GM12878 (cell line): ENCODE measurements around the gene CPNE5. TPM values are rescaled to one million over a fixed set of nuclear protein-coding genes. Genes with fewer than 3 reads are reported as not detected.

ENCODE experiments used
- BCL3 ChIP-seq: IDR thresholded peaks from 2 replicates; pipeline ENCODE4 v1.6.1; 2011; ENCODE audit warnings: borderline replicate concordance, low read depth, mild to moderate bottlenecking, moderate library complexity, low read length; ENCODE audit not compliant: insufficient read depth, poor library complexity, severe bottlenecking
- BHLHE40 ChIP-seq, 2 experiments: fragments of 450-650 bp in 1 of 2; IDR thresholded peaks; 2 replicates each; pipeline ENCODE4 v1.6.1; 2011 to 2017; ENCODE audit warnings: low read depth in 2 of 2, borderline replicate concordance in 1 of 2, improper control_type of control experiment in 1 of 2, low read length in 1 of 2, mild to moderate bottlenecking in 1 of 2
- DPF2 ChIP-seq: fragments of 450-650 bp; IDR thresholded peaks from 2 replicates; pipeline ENCODE4 v1.6.1; 2017; ENCODE audit warnings: mild to moderate bottlenecking
- EGR1 ChIP-seq, 2 experiments: IDR thresholded peaks; 1 replicate in 1 of 2; 2 replicates in 1 of 2; pipeline ENCODE4 v1.6.1; 2011 to 2012; ENCODE audit warnings: low read depth in 2 of 2, low read length in 2 of 2, borderline replicate concordance in 1 of 2, mild to moderate bottlenecking in 1 of 2, moderate library complexity in 1 of 2
- EP300 ChIP-seq, 2 experiments: fragments of 150-350 bp in 1 of 2; IDR thresholded peaks; 2 replicates each; pipeline ENCODE4 v1.6.1; 2011 to 2012; ENCODE audit warnings: low read depth in 2 of 2, low read length in 2 of 2, borderline replicate concordance in 1 of 2, improper control_type of control experiment in 1 of 2, inconsistent platforms in 1 of 2; ENCODE audit not compliant: control insufficient read depth in 1 of 2
- JUND ChIP-seq: IDR thresholded peaks from 2 replicates; pipeline ENCODE4 v1.6.1; 2012; ENCODE audit warnings: low read depth, mild to moderate bottlenecking, low read length, improper control_type of control experiment, moderate library complexity
- KAT2A ChIP-seq: conservative IDR thresholded peaks from 2 replicates; pipeline ENCODE4 v1.6.1; 2011; ENCODE audit warnings: low read depth, low read length; ENCODE audit not compliant: control insufficient read depth
- MEF2A ChIP-seq: IDR thresholded peaks from 2 replicates; pipeline ENCODE4 v1.6.1; 2011; ENCODE audit warnings: low read depth, mild to moderate bottlenecking, low read length, moderate library complexity; ENCODE audit not compliant: insufficient read depth
- PBX3 ChIP-seq: IDR thresholded peaks from 2 replicates; pipeline ENCODE4 v1.6.1; 2011; ENCODE audit warnings: mild to moderate bottlenecking, low read depth, low read length, moderate library complexity; ENCODE audit not compliant: insufficient replicate concordance
- RELB ChIP-seq: fragments of 450-650 bp; IDR thresholded peaks from 2 replicates; pipeline ENCODE4 v1.6.1; 2017; ENCODE audit warnings: low read depth, mild to moderate bottlenecking, moderate library complexity
- SIX5 ChIP-seq: IDR thresholded peaks from 2 replicates; pipeline ENCODE4 v1.6.1; 2011; ENCODE audit warnings: mild to moderate bottlenecking, low read depth, low read length, moderate library complexity; ENCODE audit not compliant: severe bottlenecking
- SKIL ChIP-seq: fragments of 450-650 bp; IDR thresholded peaks from 2 replicates; pipeline ENCODE4 v1.6.1; 2017; ENCODE audit warnings: mild to moderate bottlenecking, low read depth, inconsistent platforms; ENCODE audit not compliant: poor library complexity, severe bottlenecking
- SMAD5 ChIP-seq: IDR thresholded peaks from 2 replicates; pipeline ENCODE4 v1.6.1; 2016; ENCODE audit warnings: antibody characterized with exemption, low read depth
- SMARCA5 ChIP-seq: fragments of 450-650 bp; IDR thresholded peaks from 2 replicates; pipeline ENCODE4 v1.6.1; 2017; ENCODE audit warnings: mild to moderate bottlenecking
- STAT1 ChIP-seq: fragments of 450-650 bp; conservative IDR thresholded peaks from 2 replicates; pipeline ENCODE4 v1.6.1; 2014; ENCODE audit warnings: antibody characterized with exemption, mild to moderate bottlenecking
- SUPT20H ChIP-seq: IDR thresholded peaks from 2 replicates; pipeline ENCODE4 v1.6.1; 2011; ENCODE audit warnings: low read depth, mild to moderate bottlenecking, low read length, moderate library complexity, borderline replicate concordance; ENCODE audit not compliant: control insufficient read depth
- ZNF24 ChIP-seq: fragments of 450-650 bp; IDR thresholded peaks from 2 replicates; pipeline ENCODE4 v1.6.1; 2017; ENCODE audit warnings: antibody characterized with exemption, mild to moderate bottlenecking
- ZZZ3 ChIP-seq: IDR thresholded peaks from 2 replicates; pipeline ENCODE4 v1.6.1; 2011; ENCODE audit warnings: low read depth; ENCODE audit not compliant: control insufficient read depth, insufficient read length
- polyA plus RNA-seq, 11 experiments: library from polyadenylated mRNA; depleted of rRNA in 4 of 11; unstranded in 6 of 11; stranded (reverse) in 5 of 11; fragments of >200 nt; fragmentation: Nextera tagmentation in 4 of 11; fragmentation: Illumina TruSeq in 1 of 11; extraction: Ambion mirVana in 4 of 11; extraction: Trizol in 1 of 11; gene quantifications; 1 replicate in 1 of 11; 2 replicates in 10 of 11; pipeline versions ENCODE4 v1.2.1 to v1.2.3, GENCODE V29; 2011 to 2016; ENCODE audit warnings: inconsistent platforms in 2 of 11, missing spikeins in 2 of 11, low read depth in 1 of 11
- total RNA-seq, 4 experiments: library from RNA; depleted of rRNA in 3 of 4; stranded (reverse); fragments of >200 nt in 3 of 4; fragmentation: Illumina TruSeq in 1 of 4; extraction: Trizol in 1 of 4; gene quantifications; 2 replicates each; pipeline versions ENCODE4 v1.2.1 to v1.2.3, GENCODE V29; 2013 to 2021

The CPNE5 gene
- total and polyA plus RNA-seq, 10 of the 15 experiments (the other 5 are each of a cell fraction or from before 2014, with no cell fraction given) = 2.4 to 39.1 (median 18.2) TPM

- no peak for TF ChIP-seq SKIL
- TF ChIP-seq SMARCA5 = peak; percentile 80
- TF ChIP-seq PBX3 = no peak
- no peak for TF ChIP-seq EGR1 (IDR thresholded peaks at IDR 0.05; ENCODE audit: borderline replicate concordance in 1 of 2, low read depth in 2 of 2, low read length in 2 of 2)
- TF ChIP-seq STAT1 = no peak
- 0 out of 2 replicates have a peak, but pooled peaks have one; percentile 49 for TF ChIP-seq DPF2
- no peak for TF ChIP-seq SMAD5
- TF ChIP-seq BCL3 = no peak
- no peak for TF ChIP-seq JUND
- 0 out of 2 replicates have a peak, but pooled peaks have one; percentile 36 for TF ChIP-seq MEF2A
- TF ChIP-seq EP300 (IDR thresholded peaks at IDR 0.05; ENCODE audit: borderline replicate concordance in 1 of 2, control insufficient read depth in 1 of 2, low read depth in 2 of 2, low read length in 2 of 2) = no peak
- no peak for TF ChIP-seq ZZZ3
- 0 out of 2 replicates have a peak, but pooled peaks have one; percentile 28 for TF ChIP-seq RELB
- no peak for TF ChIP-seq KAT2A
- no peak for TF ChIP-seq ZNF24
- peak in 1 of 2 experiments; percentile 32; a peak in 1 of 4 replicates for TF ChIP-seq BHLHE40 (IDR thresholded peaks at IDR 0.05; ENCODE audit: borderline replicate concordance in 1 of 2, low read depth in 2 of 2, low read length in 1 of 2)
- TF ChIP-seq SUPT20H = no peak
- no peak for TF ChIP-seq SIX5
These were observed 73.4 kb downstream of the CPNE5 start (continued) for GRCh38 chr6:36765594-36766398.
